HepG2 (cell line): ENCODE measurements around the gene ERBB3. TPM values are rescaled to one million over a fixed set of nuclear protein-coding genes. Genes with fewer than 3 reads are reported as not detected.

Source experiments
- CC2D1A ChIP-seq: sonication (generic); formaldehyde crosslinking; IDR thresholded peaks from 2 replicates; pipeline ENCODE4 v1.8.1; 2023; ENCODE audit warnings: mild to moderate bottlenecking, missing genetic modification reagents
- CEBPB ChIP-seq: IDR thresholded peaks from 2 replicates; pipeline ENCODE4 v1.6.1; 2011; ENCODE audit warnings: low read depth, low read length, improper control_type of control experiment, borderline replicate concordance
- GATA4 ChIP-seq: sonication (generic); IDR thresholded peaks from 2 replicates; pipeline ENCODE4 v1.6.1; 2016; ENCODE audit warnings: antibody characterized with exemption, low read depth, borderline replicate concordance
- KLF9 ChIP-seq: IDR thresholded peaks from 2 replicates; pipeline ENCODE4 v1.6.1; 2016; ENCODE audit warnings: low read depth
- KMT2B ChIP-seq: IDR thresholded peaks from 2 replicates; pipeline ENCODE4 v1.6.1; 2016; ENCODE audit warnings: missing genetic modification reagents, missing compliant biosample characterization
- MED1 ChIP-seq: sonication (generic); formaldehyde crosslinking; IDR thresholded peaks from 2 replicates; pipeline ENCODE4 v1.4.0; 2020; ENCODE audit warnings: missing genetic modification reagents
- MTA1 ChIP-seq: sonication (generic); formaldehyde crosslinking; IDR thresholded peaks from 2 replicates; pipeline ENCODE4 v1.4.0; 2020; ENCODE audit warnings: missing genetic modification reagents, mild to moderate bottlenecking, borderline replicate concordance
- RFXAP ChIP-seq: sonication (generic); formaldehyde crosslinking; IDR thresholded peaks from 2 replicates; pipeline ENCODE4 v1.4.0; 2020; ENCODE audit warnings: missing genetic modification reagents, borderline replicate concordance
- SIN3B ChIP-seq: fragments of 150-350 bp; IDR thresholded peaks from 2 replicates; pipeline ENCODE4 v1.6.1; 2014; ENCODE audit warnings: low read length
- SMYD3 ChIP-seq: sonication (generic); formaldehyde crosslinking; IDR thresholded peaks from 2 replicates; pipeline ENCODE4 v1.8.1; 2023; ENCODE audit warnings: mild to moderate bottlenecking, missing genetic modification reagents
- STAT6 ChIP-seq: sonication (generic); formaldehyde crosslinking; IDR thresholded peaks from 2 replicates; pipeline ENCODE4 v1.4.0; 2020; ENCODE audit warnings: missing genetic modification reagents, mild to moderate bottlenecking, borderline replicate concordance
- ZHX2 ChIP-seq, 2 experiments: sonication (generic) in 1 of 2; formaldehyde crosslinking in 1 of 2; IDR thresholded peaks; 2 replicates each; pipeline versions ENCODE4 v1.6.1 to v1.9.0; 2014 to 2022; ENCODE audit warnings: antibody characterized with exemption in 1 of 2, borderline replicate concordance in 1 of 2, inconsistent platforms in 1 of 2, low read depth in 1 of 2, missing genetic modification reagents in 1 of 2
- ZNF574 ChIP-seq: sonication (generic); formaldehyde crosslinking; IDR thresholded peaks from 2 replicates; pipeline ENCODE4 v1.4.0; 2020; ENCODE audit warnings: missing genetic modification reagents
- ZNF770 ChIP-seq: sonication (generic); formaldehyde crosslinking; IDR thresholded peaks from 2 replicates; pipeline ENCODE4 v1.5.0; 2020; ENCODE audit warnings: mild to moderate bottlenecking, missing genetic modification reagents
- polyA plus RNA-seq, 8 experiments: library from polyadenylated mRNA; depleted of rRNA in 3 of 8; stranded (reverse) in 7 of 8; unstranded in 1 of 8; fragments of >200 nt; fragmentation: Illumina TruSeq in 4 of 8; extraction: Trizol in 4 of 8; gene quantifications; 2 replicates each; pipeline versions ENCODE4 v1.2.1 to v1.2.3, GENCODE V29; 2011 to 2016; ENCODE audit warnings: low read depth in 4 of 8, missing spikeins in 1 of 8, mixed read lengths in 1 of 8; ENCODE audit not compliant: insufficient read depth in 1 of 8
- total RNA-seq, 5 experiments: library from RNA; depleted of rRNA; stranded (reverse); fragments of >200 nt; fragmentation: Illumina TruSeq; extraction: Trizol; gene quantifications; 2 replicates each; pipeline ENCODE4 v1.2.3, GENCODE V29; 2016; ENCODE audit warnings: low read depth in 1 of 5

Gene ERBB3
- total and polyA plus RNA-seq, 2 of the 13 experiments (the other 11 are each of a cell fraction or from before 2014, with no cell fraction given), result 93.6 to 358 TPM

- TF ChIP-seq ZHX2 (IDR thresholded peaks at IDR 0.05; ENCODE audit: low read depth) (peak; percentile 76; the same call in 1 of the 2 replicates), ZHX2 (CRISPR knock-in tag; IDR thresholded peaks at IDR 0.05; ENCODE audit: borderline replicate concordance) (0 out of 2 replicates have a peak, but pooled peaks have one; percentile 1), ZNF770 (CRISPR knock-in tag) (0 out of 2 replicates have a peak, but pooled peaks have one; percentile 12), MED1 (CRISPR knock-in tag) (peak; percentile 78), CEBPB (no peak), CC2D1A (no peak), KMT2B (CRISPR knock-in tag) (peak; percentile 90), KLF9 (CRISPR knock-in tag) (peak; percentile 62; the same call in 1 of the 2 replicates), ZNF574 (peak; percentile 98), SIN3B (no peak), STAT6 (CRISPR knock-in tag) (no peak; the same call in 1 of the 2 replicates), GATA4 (no peak; the same call in 1 of the 2 replicates), MTA1 (CRISPR knock-in tag) (0 out of 2 replicates have a peak, but pooled peaks have one; percentile 77), RFXAP (CRISPR knock-in tag) (peak; percentile 75; the same call in 1 of the 2 replicates), SMYD3 (CRISPR knock-in tag) (peak; percentile 83)
Measured at GRCh38 chr12:56104109-56104814, 24.3 kb downstream of the ERBB3 start, which contains the start of gene PA2G4 (continued).
